Activated T-helper 17 cell treated with anti-CD3 and anti-CD28 coated beads, Interleukin-2, amount 50 U/mL, for 72 hours (primary cell): ENCODE data around the gene SNAP29. TPM values are rescaled to one million over a fixed set of nuclear protein-coding genes. Genes with fewer than 3 reads are reported as not detected.
"Not testable (repeated sequence)": the region's sequence is repeated elsewhere in the genome, so short reads cannot be mapped to it uniquely, and the experiment has no call there.

Experiments
- ATAC-seq: fragments of 150-1000 bp; cut with Tn5 transposase; replicated peaks from 2 replicates; pipeline ENCODE4 v1.10.0; 2021; ENCODE audit warnings: mild to moderate bottlenecking, moderate library complexity
- H3K27ac Mint-ChIP-seq: one replicate; pipeline ENCODE4 v1.8.0; 2022; ENCODE audit warnings: mixed read lengths
- H3K27me3 Mint-ChIP-seq: one replicate; pipeline ENCODE4 v1.8.0; 2022; ENCODE audit warnings: mixed read lengths
- H3K36me3 Mint-ChIP-seq: one replicate; pipeline ENCODE4 v1.8.0; 2022; ENCODE audit warnings: low read depth, mild to moderate bottlenecking, mixed read lengths
- H3K4me1 Mint-ChIP-seq: one replicate; pipeline ENCODE4 v1.8.0; 2022; ENCODE audit warnings: mixed read lengths
- H3K4me3 Mint-ChIP-seq: one replicate; pipeline ENCODE4 v1.8.0; 2022; ENCODE audit warnings: mild to moderate bottlenecking, mixed read lengths
- H3K9me3 Mint-ChIP-seq: one replicate; pipeline ENCODE4 v1.8.0; 2022; ENCODE audit warnings: mixed read lengths
- total RNA-seq, 2 donors: library from RNA; stranded (reverse); gene quantifications; one replicate each; pipeline ENCODE4 v1.2.3, GENCODE V29; 2022

SNAP29 gene
- total RNA-seq, 2 donors from 2014 or later = 22.4 to 29.5 TPM

DNA sequence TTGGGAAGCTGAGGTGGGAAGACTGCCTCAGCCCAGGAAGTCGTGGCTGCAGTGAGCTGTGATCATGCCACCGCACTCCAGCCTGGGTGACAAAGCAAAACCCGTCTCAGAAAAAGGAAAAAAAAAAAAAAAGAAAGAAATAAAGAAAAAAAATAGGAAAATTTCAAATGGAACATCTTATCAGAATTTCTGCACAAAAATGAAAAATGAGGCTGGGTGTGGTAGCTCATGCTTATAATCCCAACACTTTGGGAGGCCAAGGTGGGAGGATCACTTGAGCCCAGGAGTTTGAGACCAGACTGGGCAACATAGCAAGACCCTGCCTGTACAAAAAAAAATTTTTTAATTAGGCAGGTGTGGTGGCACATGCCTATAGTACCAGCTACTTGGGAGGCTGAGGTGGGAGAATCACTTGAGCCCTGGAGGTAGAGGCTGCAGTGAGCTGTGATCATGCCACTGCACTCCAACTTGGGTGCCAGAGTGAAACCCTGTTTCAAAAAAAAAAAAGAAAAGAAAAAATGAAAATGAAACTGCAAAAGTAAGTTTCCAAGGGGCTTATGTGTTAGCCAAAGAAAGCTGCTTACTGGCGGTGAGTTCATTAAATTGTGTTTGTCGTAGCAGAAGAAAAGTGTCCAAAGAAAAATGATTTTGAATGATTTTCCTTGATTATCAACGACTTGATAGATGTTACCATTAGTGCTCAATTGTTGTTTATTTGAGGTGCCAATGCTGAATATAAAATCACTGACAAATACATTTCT, 50.9 kb downstream of the SNAP29 start:
- ATAC-seq = no peak
- H3K9me3 Mint-ChIP-seq = no peaks in the 10 kb centered on the region
- H3K27ac Mint-ChIP-seq = no peak overlapping the region
- peaks cover 3% of the 10 kb centered on the region for H3K4me1 Mint-ChIP-seq
- H3K27me3 Mint-ChIP-seq = no peaks in the 10 kb centered on the region
- no peaks in the 10 kb centered on the region for H3K36me3 Mint-ChIP-seq
- no peak overlapping the region for H3K4me3 Mint-ChIP-seq

DNA sequence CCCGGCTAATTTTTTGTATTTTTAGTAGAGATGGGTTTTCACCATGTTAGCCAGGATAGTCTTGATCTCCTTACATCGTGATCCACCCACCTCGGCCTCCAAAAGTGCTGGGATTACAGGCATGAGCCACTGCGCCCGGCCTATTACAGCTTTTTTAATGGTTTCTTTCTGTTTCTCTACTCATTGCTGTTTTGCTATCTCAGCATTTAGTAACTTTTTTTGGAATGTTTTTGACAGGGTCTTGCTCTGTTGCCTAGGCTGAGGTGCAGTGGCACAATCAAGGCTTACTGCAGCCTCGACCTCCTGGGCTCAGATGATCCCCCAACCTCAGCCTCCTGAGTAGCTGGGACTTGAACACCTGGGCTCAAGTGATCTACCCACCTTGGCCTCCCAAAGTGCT, 53.7 kb downstream of the SNAP29 start:
- Mint-ChIP-seq H3K9me3 (no peaks in the 10 kb centered on the region), H3K27me3 (no peaks in the 10 kb centered on the region), H3K4me1 (peaks cover 7% of the 10 kb centered on the region), H3K36me3 (no peaks in the 10 kb centered on the region), H3K27ac (no peak overlapping the region), H3K4me3 (no peak overlapping the region)
- no peak for ATAC-seq

DNA sequence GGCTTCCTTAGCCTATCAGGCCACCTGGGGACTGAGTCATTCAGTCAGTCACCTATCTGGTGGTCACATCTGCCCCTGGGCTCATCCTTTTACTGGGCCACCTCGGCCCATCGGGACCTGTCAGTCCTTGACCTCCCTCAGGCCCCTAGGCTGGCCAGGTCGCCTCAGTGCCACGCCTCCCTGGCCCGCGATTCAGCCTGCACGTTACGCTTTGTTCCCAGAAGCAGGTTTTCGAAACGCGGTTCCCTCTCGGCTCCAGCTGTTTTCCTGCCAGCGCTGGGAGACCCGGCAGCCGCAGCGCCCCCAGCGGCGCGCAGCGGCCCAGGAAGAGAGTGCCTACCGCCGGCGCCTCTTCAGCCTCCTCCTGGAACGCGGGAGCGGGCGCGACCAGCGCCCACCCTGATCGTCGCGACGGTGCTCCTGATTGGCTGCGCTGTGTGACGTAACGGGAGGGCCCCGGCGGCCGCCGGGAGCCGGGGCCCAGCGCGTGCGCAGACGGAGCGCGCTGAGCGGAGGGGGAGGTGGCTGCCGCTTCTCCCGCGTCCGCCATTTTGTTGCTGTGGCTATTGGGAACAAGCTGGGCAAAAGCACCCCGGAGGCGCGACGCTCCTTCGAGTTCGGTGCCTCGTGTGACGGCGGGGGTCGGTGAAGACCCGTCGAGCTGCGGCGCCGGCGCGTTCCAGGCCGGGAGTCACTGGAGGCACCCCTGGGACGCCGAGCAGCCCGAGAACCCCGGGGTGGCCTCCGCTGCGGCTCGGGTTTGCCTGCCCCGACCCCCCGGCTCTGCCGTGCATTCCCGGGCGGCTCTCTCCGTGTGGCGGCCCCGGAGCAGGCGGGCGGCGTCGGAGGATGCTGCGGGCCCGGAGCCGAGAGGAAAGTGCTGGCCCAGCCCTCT, 58.4 kb downstream of the SNAP29 start, which contains the start of gene CRKL:
CRKL (plus strand) TSS at position 492 of the 895 bp plus-strand sequence. CDS start 528 bp downstream, outside the sequence.
- H3K36me3 Mint-ChIP-seq = peaks cover 45% of the 10 kb centered on the region
- peak within 1 kb of the TSS; percentile 94 for H3K27ac Mint-ChIP-seq
- peak within 1 kb of the TSS; percentile 82 for H3K4me3 Mint-ChIP-seq
- no peaks in the 10 kb centered on the region for H3K9me3 Mint-ChIP-seq
- peak; percentile 96 for ATAC-seq
- peaks cover 21% of the 10 kb centered on the region for H3K4me1 Mint-ChIP-seq
- H3K27me3 Mint-ChIP-seq = no peaks in the 10 kb centered on the region

DNA sequence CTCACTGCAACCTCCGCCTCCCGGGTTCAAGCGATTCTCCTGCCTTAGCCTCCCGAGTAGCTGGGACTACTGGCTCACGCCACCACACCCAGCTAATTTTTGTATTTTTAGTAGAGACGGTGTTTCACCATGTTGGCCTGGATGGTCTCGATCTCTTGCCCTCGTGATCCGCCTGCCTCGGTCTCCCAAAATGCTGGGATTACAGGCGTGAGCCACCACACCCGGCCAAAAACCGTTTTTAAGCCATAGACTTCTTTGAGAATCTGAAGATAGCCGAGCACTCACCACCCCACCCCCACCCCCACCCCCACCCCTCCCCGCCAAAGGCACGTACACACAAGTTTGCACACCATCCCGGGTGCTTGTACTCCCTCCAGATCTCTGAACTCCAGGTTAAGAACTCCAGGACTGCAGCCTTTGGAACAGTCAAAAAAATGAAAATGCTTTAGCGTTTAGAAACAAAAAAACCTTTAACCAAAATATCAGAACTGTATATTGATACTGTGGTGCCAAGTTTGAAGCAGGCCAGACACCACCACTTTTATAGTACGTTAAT, 59.9 kb downstream of the SNAP29 start:
- Mint-ChIP-seq H3K4me3 (peak overlapping the region; percentile 82), H3K4me1 (peaks cover 26% of the 10 kb centered on the region), H3K9me3 (no peaks in the 10 kb centered on the region), H3K27ac (peak overlapping the region; percentile 91), H3K36me3 (peaks cover 51% of the 10 kb centered on the region), H3K27me3 (no peaks in the 10 kb centered on the region)
- no peak for ATAC-seq

DNA sequence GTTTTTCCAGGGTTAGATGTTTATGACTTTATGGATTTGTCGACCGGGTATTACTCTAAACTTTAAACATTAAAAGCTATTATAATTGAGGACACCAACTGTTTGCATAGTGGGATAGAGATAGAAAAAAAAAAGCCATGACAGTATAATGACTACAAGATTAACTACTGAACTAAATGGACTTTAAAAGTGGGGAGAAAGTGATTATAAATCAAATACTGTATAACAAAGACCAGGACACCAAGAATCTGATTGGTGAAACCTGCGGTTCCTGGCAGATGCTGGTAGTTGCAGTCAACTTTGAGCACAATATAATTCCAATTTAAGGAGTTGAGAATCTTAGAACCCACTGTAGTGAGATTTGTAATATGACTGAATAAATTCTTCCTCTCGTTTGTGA, 60.9 kb downstream of the SNAP29 start:
- Mint-ChIP-seq H3K4me1 (peaks cover 23% of the 10 kb centered on the region), H3K9me3 (no peaks in the 10 kb centered on the region), H3K36me3 (peaks cover 59% of the 10 kb centered on the region), H3K27me3 (no peaks in the 10 kb centered on the region), H3K27ac (peak overlapping the region; percentile 91), H3K4me3 (peak overlapping the region; percentile 82)
- no peak for ATAC-seq

DNA sequence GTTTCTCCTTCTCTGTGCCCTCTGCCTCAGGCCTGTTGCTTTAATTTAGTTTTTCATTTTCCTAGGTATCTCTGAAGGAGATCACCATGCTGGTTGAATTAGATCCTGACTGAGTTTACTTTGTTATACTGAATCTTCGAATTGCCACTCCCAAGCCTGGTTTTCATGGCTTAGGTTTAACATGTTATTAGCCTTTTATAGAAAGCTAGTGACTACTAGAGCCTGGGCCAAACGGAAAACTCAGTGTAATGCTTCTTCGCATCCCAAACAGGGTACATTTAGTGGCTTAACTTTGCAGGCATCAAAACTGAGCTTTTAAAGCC, 62.0 kb downstream of the SNAP29 start:
- Mint-ChIP-seq H3K4me3 (peak overlapping the region; percentile 82), H3K9me3 (no peaks in the 10 kb centered on the region), H3K27me3 (no peaks in the 10 kb centered on the region), H3K27ac (peak overlapping the region; percentile 2), H3K4me1 (peaks cover 25% of the 10 kb centered on the region), H3K36me3 (peaks cover 70% of the 10 kb centered on the region)
- ATAC-seq = no peak

DNA sequence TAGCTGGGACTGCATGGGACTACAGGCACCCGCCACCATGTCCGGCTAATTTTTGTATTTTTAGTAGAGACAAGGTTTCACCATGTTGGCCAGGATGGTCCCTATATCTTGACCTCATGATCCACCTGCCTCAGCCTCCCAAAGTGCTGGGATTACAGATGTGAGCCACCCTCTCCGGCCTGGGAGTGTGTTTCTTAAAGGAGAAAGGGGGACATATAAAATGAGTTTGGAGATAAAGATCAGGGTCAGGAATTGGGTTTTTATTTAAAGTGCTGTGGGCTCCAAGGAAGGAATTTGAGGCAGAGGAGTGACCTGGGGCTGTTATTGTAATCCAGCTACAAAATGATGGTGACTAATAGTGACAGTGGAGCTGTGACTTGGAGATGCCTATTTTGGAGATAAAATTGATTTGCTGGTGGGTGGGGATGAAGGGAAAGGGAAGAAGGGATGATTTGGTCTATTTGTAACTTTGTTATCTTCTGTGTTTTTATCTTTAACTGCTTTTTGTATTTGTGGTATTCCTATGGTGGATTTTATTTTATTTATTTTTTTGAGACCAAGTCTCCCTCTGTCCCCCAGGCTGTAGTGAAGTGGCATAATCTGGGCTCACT, 63.4 kb downstream of the SNAP29 start:
- Mint-ChIP-seq H3K27me3 (no peaks in the 10 kb centered on the region), H3K9me3 (no peaks in the 10 kb centered on the region), H3K36me3 (peaks cover 79% of the 10 kb centered on the region), H3K4me3 (peak overlapping the region; percentile 82), H3K27ac (no peak overlapping the region), H3K4me1 (peaks cover 34% of the 10 kb centered on the region)
- no peak for ATAC-seq

DNA sequence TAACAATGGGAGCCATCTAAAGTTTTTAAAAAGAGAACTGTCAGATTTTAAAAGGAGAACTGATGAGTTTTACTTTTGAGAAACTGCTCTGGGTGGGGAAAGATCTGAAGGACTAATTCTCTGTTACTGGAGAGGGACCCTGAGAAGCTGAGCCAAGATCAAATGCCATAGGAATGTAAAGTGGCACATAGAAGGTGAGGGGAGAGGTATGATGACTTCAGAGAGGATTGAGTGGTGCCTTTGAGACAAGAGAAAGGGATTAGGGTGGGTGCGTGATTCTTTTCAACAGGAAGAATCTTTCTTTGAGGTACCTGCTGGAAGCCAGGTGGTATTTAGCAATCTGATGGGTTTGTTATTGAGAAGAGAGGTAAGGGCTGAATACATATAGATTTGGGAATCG, 67.4 kb downstream of the SNAP29 start:
- Mint-ChIP-seq H3K9me3 (no peaks in the 10 kb centered on the region), H3K4me1 (peaks cover 33% of the 10 kb centered on the region), H3K27me3 (no peaks in the 10 kb centered on the region), H3K4me3 (peak overlapping the region; percentile 4), H3K27ac (peak overlapping the region; percentile 51), H3K36me3 (peaks cover 69% of the 10 kb centered on the region)
- ATAC-seq = no peak

DNA sequence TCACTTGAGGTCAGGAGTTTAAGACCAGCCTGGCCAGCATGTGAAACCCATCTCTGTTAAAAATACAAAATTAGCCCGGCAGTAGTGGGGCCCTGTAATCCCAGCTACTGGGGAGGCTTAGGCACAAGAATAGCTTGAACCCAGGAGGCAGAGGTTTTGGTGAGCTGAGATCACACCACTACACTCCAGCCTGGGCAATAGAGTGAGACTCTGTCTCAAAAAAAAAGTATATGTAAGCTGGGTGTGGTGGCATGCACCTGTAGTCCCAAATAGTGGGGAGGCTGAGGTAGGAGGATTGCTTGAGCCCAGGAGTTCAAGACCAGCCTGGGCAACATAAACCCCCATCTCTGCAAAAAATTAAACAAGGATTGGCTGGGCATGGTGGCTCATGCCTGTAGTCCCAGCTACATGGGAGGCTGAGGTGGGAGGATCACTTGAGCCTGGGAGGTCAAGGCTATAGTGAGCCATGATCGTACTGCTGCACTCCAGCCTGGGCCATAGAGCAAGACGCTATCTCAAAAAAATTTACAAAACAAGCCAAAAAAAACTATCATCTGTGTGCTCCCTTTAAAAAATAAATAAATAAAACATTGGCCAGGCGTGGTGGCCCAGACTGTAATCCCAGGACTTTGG, 69.2 kb downstream of the SNAP29 start:
- Mint-ChIP-seq H3K27ac (no peak overlapping the region), H3K9me3 (no peaks in the 10 kb centered on the region), H3K27me3 (no peaks in the 10 kb centered on the region), H3K4me1 (peaks cover 29% of the 10 kb centered on the region), H3K4me3 (no peak overlapping the region), H3K36me3 (peaks cover 65% of the 10 kb centered on the region)
- no peak for ATAC-seq

DNA sequence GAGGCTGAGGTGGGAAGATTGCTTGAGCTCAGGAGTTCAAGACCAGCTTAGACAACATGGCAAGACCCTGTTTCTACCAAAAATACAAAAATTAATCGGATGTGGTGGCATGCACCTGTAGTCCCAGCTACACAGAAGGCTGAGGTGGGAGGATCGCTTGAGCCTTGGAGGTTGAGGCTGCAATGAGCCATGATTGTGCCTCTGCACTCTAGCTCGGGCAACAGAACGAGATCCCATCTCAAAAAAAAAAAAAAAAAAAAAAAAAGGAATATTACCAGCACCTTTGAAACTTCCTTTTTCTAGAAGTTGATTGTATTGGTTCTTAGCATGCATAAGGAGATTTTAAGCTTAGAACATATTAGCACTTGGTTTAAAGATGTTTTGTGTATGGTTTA, 69.8 kb downstream of the SNAP29 start:
- Mint-ChIP-seq H3K9me3 (no peaks in the 10 kb centered on the region), H3K27ac (no peak overlapping the region), H3K4me1 (peaks cover 29% of the 10 kb centered on the region), H3K27me3 (no peaks in the 10 kb centered on the region), H3K36me3 (peaks cover 70% of the 10 kb centered on the region), H3K4me3 (no peak overlapping the region)
- ATAC-seq = no peak

DNA sequence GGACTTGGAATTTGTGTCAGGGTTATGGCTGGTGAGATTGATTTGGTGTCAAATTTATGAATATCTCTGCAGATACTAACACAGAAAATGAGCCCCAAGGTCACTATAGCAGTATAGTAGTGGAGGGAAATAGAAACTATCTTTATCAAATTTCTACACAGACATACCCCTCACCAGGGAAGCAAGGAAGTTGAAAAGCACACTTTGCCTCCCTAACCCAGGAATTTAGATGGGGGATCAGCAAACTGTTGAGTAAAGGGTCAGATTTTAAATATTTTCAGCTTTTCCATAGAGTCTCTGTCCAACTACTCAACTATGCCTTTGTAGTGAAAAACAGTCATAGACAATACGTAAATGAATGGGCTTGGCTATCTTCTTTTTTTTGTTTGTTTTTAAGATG, 71.2 kb downstream of the SNAP29 start:
- H3K27ac Mint-ChIP-seq = no peak overlapping the region
- peaks cover 73% of the 10 kb centered on the region for H3K36me3 Mint-ChIP-seq
- ATAC-seq = no peak
- peaks cover 39% of the 10 kb centered on the region for H3K4me1 Mint-ChIP-seq
- no peaks in the 10 kb centered on the region for H3K9me3 Mint-ChIP-seq
- no peaks in the 10 kb centered on the region for H3K27me3 Mint-ChIP-seq
- no peak overlapping the region for H3K4me3 Mint-ChIP-seq

DNA sequence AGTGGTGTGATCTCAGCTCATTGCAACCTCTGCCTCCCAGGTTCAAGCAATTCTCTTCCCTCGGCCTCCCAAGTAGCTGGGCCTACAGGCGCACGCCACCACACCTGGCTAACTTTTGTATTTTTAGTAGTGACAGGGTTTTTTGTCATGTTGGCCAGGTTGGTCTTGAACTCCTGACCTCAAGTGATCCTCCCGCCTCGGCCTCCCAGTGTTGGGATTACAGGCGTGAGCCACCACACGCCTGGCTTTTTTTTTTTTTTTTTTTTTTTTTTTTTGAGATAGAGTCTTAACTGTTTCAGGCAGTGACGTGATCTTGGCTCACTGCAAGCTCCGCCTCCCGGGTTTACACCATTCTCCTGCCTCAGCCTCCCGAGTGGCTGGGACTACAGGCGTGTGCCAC, 71.6 kb downstream of the SNAP29 start:
- peaks cover 73% of the 10 kb centered on the region for H3K36me3 Mint-ChIP-seq
- not testable (repeated sequence) for H3K9me3 Mint-ChIP-seq, H3K4me3 Mint-ChIP-seq, ATAC-seq, H3K27me3 Mint-ChIP-seq, H3K27ac Mint-ChIP-seq
- peaks cover 36% of the 10 kb centered on the region for H3K4me1 Mint-ChIP-seq

DNA sequence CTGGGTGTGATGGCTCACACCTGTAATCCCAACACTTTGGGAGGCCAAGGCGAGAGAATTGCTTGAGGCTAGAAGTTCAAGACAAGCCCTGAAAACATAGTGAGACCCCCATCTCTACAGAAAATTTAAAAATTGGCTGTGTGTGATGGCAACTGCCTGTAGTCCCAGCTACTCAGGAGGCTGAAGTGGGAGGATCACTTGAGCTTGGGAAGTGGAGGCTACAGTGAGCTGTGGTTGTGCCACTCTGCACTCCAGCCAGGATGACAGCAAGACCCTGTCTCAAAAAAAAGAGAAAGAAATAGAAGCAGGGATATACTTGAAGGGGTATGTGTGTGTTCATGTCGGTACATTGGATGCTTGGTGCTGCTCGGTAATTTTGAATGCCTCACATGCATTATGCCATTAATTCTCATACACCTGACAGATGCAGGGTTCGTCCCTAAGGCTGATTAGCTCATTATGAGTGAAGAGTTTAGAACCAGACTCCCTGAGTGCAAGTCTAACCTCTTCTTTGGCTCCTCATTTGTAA, 72.4 kb downstream of the SNAP29 start:
- Mint-ChIP-seq H3K27ac (no peak overlapping the region), H3K4me3 (no peak overlapping the region), H3K36me3 (peaks cover 73% of the 10 kb centered on the region), H3K27me3 (no peaks in the 10 kb centered on the region), H3K4me1 (peaks cover 29% of the 10 kb centered on the region), H3K9me3 (no peaks in the 10 kb centered on the region)
- ATAC-seq = no peak

DNA sequence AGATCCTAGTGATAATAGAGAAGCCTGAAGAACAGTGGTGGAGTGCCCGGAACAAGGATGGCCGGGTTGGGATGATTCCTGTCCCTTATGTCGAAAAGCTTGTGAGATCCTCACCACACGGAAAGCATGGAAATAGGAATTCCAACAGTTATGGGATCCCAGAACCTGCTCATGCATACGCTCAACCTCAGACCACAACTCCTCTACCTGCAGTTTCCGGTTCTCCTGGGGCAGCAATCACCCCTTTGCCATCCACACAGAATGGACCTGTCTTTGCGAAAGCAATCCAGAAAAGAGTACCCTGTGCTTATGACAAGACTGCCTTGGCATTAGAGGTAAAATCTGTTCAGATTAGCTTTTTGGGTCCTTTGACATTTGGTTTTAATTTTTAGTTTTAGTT, 75.1 kb downstream of the SNAP29 start:
- Mint-ChIP-seq H3K27ac (no peak overlapping the region), H3K4me1 (peaks cover 42% of the 10 kb centered on the region)

More for the DNA sequence above, 75.1 kb downstream of the SNAP29 start:
- Mint-ChIP-seq H3K4me3 (peak overlapping the region; percentile 10), H3K9me3 (no peaks in the 10 kb centered on the region), H3K36me3 (peaks cover 86% of the 10 kb centered on the region), H3K27me3 (no peaks in the 10 kb centered on the region)
- no peak for ATAC-seq
